H1 (cell line): ENCODE data around the gene PAXX. TPM values are rescaled to one million over a fixed set of nuclear protein-coding genes. Genes with fewer than 3 reads are reported as not detected.

Experiments used
- POU5F1 ChIP-seq: IDR thresholded peaks from 2 replicates; pipeline ENCODE4 v1.6.1; 2011; ENCODE audit warnings: low read depth, mild to moderate bottlenecking, low read length, moderate library complexity
- polyA plus RNA-seq, 7 experiments: library from polyadenylated mRNA; depleted of rRNA in 3 of 7; stranded (reverse) in 5 of 7; unstranded in 2 of 7; fragments of >200 nt in 5 of 7; fragments of 200-250 nt in 2 of 7; gene quantifications; 1 replicate in 5 of 7; 2 replicates in 1 of 7; 4 replicates in 1 of 7; pipeline versions ENCODE4 v1.2.1 to v1.2.3, GENCODE V29; 2011 to 2013; ENCODE audit warnings: missing spikeins in 2 of 7, mixed read lengths in 2 of 7
- total RNA-seq: library from RNA; stranded (reverse); fragmentation: NEBNext Ultra II Directional; extraction: Animal tissue kit (Norgen Biotek cat#: 25700); gene quantifications from 2 replicates; pipeline ENCODE4 v1.2.1, GENCODE V29; 2021

The PAXX gene
- total and polyA plus RNA-seq, 2 of the 8 experiments (the other 6 are each of a cell fraction or from before 2014, with no cell fraction given), result 43.4 to 45.9 TPM

GRCh38 chr9:137038916-137039315, 46.7 kb downstream of the PAXX start (continued):
- no peak for TF ChIP-seq POU5F1
- TF ChIP-seq, all 59 proteins: peak for 0
